Measurements from ENCODE around the gene ITPKB. TPM values are rescaled to one million over a fixed set of nuclear protein-coding genes. Genes with fewer than 3 reads are reported as not detected.
"Not testable (repeated sequence)": the region's sequence is repeated elsewhere in the genome, so short reads cannot be mapped to it uniquely, and the experiment has no call there.

ITPKB gene
- total and polyA plus RNA-seq, 11 donors = 6.2 to 33.7 (median 17.8) TPM

GRCh38 chr1:226751214-226751613, 12.1 kb upstream of the ITPKB start:
- no peak for ATAC-seq

GRCh38 chr1:226749467-226749866, 10.4 kb upstream of the ITPKB start:
- DNase-seq = no peak
- intact Hi-C loops (cut with DNase I) = no loop called here
- H3K4me3 ChIP-seq = no peak overlapping the region
- H3K4me1 ChIP-seq = no peaks in the 10 kb centered on the region
- WGBS, 4 donors = 85 to 92% (median 89%) methylated on average over 11 of the region's 11 CpGs
- no peaks in the 10 kb centered on the region for H3K9me3 ChIP-seq
- no peak for ATAC-seq
- no peaks in the 10 kb centered on the region for H3K36me3 ChIP-seq
- no peak overlapping the region for H3K27ac ChIP-seq
- TF ChIP-seq CTCF (IDR thresholded peaks at IDR 0.05) (no peak), POLR2A (IDR thresholded peaks at IDR 0.05) (no peak)
- H3K27me3 ChIP-seq = no peaks in the 10 kb centered on the region

More at GRCh38 chr1:226751214-226751613, 12.1 kb upstream of the ITPKB start:
- WGBS, 4 donors = 91 to 97% (median 94%) methylated on average over 2 of the region's 2 CpGs
- intact Hi-C loops (cut with DNase I) = loop anchor here in 1 of 10 donors (10.0 kb wide), 1 partner anchor 54 kb away; no protein-coding TSS in a partner anchor
- no peak for DNase-seq
- Histone ChIP-seq H3K9me3 (no peaks in the 10 kb centered on the region), H3K4me1 (no peaks in the 10 kb centered on the region), H3K27me3 (no peaks in the 10 kb centered on the region), H3K36me3 (no peaks in the 10 kb centered on the region), H3K27ac (no peak overlapping the region), H3K4me3 (no peak overlapping the region)
- TF ChIP-seq POLR2A (IDR thresholded peaks at IDR 0.05) (no peak), CTCF (IDR thresholded peaks at IDR 0.05) (no peak)

GRCh38 chr1:226748306-226748705, 9.2 kb upstream of the ITPKB start:
- no peaks in the 10 kb centered on the region for H3K4me1 ChIP-seq

GRCh38 chr1:226747519-226748263, 8.6 kb upstream of the ITPKB start:
- 92 to 97% (median 96%) methylated on average over 17 of the region's 17 CpGs for WGBS, 4 donors
- H3K4me1 ChIP-seq; intact Hi-C loops (cut with DNase I); H3K36me3 ChIP-seq; DNase-seq; ATAC-seq; H3K27me3 ChIP-seq; H3K27ac ChIP-seq; H3K4me3 ChIP-seq: not testable (repeated sequence)
- H3K9me3 ChIP-seq = peaks cover 0 to 12% (median 0%) of the 10 kb centered on the region in 12 donors

More at GRCh38 chr1:226748306-226748705, 9.2 kb upstream of the ITPKB start:
- Histone ChIP-seq H3K36me3 (no peaks in the 10 kb centered on the region), H3K27me3 (no peaks in the 10 kb centered on the region), H3K27ac (no peak overlapping the region), H3K9me3 (peaks cover 0 to 6% (median 0%) of the 10 kb centered on the region in 12 donors), H3K4me3 (no peak overlapping the region)
- 81 to 90% (median 85%) methylated on average over 4 of the region's 4 CpGs for WGBS, 4 donors
- intact Hi-C loops (cut with DNase I) = no loop called here
- TF ChIP-seq POLR2A (IDR thresholded peaks at IDR 0.05) = no peak
- TF ChIP-seq CTCF (IDR thresholded peaks at IDR 0.05) = no peak
- DNase-seq (no peak), ATAC-seq (no peak)

Data from heart left ventricle (tissue), 16 donors.